ENCODE data around the gene DPF3. TPM values are rescaled to one million over a fixed set of nuclear protein-coding genes. Genes with fewer than 3 reads are reported as not detected.

DPF3 gene
- total RNA-seq, 4 donors from 2014 or later = under 0.01 to 2.7 (median 0.61) TPM; not detected in 1

DNA sequence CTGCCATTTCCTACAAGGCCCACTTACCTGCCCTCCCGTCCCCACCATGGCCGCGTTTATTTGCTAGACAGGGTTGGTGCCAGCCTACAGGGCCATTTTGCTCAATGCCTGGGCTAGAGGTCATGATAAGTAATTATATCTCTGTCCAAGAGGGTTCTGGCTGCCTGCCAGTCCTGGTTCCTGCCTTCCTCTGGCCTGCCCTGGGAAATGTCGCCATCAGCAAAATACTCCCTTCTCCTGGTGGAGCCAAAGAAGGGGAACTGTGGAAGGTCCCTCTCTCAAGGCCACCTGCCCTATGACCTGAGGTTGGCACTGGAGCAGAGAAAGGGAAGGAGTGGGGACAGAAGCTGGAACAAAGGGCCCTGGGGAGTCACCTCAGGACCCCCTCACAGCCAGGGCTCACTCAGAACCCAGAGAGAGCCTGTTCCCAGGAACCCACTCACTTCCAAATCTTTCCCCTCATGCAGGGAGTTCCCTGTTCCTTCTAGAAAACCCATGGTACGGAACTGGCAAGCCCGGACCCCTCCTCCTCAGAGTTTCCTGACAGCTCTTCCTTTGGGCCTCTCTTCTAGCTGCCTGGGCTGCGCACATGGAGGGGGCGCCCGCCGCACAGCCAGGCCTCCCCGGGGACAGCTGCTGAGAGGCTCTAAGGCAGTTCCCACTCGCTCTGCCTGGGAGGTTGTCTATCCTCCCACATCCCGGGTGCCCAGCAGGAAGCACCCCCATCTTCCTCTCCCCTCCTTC, 280.5 kb downstream of the DPF3 start:
- no peaks in the 10 kb centered on the region for H3K36me3 ChIP-seq
- WGBS, 2 donors = 74 to 80% methylated on average over 8 to 10 of the region's 13 CpGs
- H3K27me3 ChIP-seq = no peaks in the 10 kb centered on the region
- DNase-seq = no peak
- intact Hi-C loops (cut with DNase I) = no loop called here
- no peaks in the 10 kb centered on the region for H3K9me3 ChIP-seq
- TF ChIP-seq, protein P1, sequence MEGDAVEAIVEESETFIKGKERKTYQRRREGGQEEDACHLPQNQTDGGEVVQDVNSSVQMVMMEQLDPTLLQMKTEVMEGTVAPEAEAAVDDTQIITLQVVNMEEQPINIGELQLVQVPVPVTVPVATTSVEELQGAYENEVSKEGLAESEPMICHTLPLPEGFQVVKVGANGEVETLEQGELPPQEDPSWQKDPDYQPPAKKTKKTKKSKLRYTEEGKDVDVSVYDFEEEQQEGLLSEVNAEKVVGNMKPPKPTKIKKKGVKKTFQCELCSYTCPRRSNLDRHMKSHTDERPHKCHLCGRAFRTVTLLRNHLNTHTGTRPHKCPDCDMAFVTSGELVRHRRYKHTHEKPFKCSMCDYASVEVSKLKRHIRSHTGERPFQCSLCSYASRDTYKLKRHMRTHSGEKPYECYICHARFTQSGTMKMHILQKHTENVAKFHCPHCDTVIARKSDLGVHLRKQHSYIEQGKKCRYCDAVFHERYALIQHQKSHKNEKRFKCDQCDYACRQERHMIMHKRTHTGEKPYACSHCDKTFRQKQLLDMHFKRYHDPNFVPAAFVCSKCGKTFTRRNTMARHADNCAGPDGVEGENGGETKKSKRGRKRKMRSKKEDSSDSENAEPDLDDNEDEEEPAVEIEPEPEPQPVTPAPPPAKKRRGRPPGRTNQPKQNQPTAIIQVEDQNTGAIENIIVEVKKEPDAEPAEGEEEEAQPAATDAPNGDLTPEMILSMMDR (IDR thresholded peaks at IDR 0.05) = no peak
- TF ChIP-seq POLR2A (IDR thresholded peaks at IDR 0.05) = no peak
- H3K4me1 ChIP-seq = peaks cover 15 to 48% (median 23%) of the 10 kb centered on the region in 3 donors
- no peak overlapping the region for H3K27ac ChIP-seq
- no peak overlapping the region for H3K4me3 ChIP-seq

DNA sequence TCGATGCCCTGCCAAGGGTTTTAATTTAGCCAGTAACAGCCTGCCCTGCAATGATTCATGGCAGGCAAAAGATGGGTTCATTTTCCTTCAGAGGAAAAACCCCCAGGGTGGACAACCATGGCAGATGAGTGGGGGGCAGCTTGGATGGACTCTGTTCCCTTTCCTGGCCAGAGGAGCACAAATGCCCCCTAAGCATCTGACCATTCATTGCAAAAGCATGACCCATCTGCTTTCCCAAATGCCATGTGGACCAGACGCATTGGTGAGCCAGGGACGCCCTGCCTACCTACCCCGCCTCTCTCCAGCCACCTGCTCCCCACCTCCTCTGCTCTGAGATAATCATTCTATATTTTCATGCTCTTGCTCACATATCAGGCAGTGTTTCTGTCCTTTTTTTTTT, 281.9 kb downstream of the DPF3 start:
- intact Hi-C loops (cut with DNase I) = no loop called here
- Histone ChIP-seq H3K36me3 (no peaks in the 10 kb centered on the region), H3K9me3 (no peaks in the 10 kb centered on the region), H3K4me3 (no peak overlapping the region), H3K4me1 (peaks cover 8 to 34% (median 16%) of the 10 kb centered on the region in 3 donors), H3K27ac (no peak overlapping the region), H3K27me3 (no peaks in the 10 kb centered on the region)
- TF ChIP-seq, protein P1 (IDR thresholded peaks at IDR 0.05) = no peak
- no peak for TF ChIP-seq POLR2A (IDR thresholded peaks at IDR 0.05)
- no peak for DNase-seq
- WGBS, 2 donors = 76 to 77% methylated on average over 4 of the region's 4 CpGs

DNA sequence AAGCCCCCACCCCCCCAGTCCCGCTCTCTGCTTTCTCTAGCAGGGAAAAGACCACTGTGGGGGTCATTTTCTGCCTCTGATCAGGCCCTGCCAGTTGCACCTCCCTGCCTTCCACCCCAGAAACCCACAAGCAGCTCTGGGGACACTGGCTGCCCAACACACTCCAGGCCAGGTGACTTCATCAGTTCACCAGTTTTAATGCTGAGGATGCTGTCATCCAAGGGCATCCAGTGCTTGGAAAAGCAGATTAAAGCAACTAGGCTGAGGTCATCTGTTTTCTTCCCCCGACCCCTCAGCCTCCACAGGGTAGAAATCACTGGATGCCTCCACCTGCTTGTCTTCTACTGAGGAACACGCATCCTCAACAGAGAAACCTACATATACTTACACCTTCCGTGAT, 282.4 kb downstream of the DPF3 start:
- H3K4me3 ChIP-seq = no peak overlapping the region
- intact Hi-C loops (cut with DNase I) = no loop called here
- TF ChIP-seq, protein P1 (IDR thresholded peaks at IDR 0.05) = no peak
- TF ChIP-seq POLR2A (IDR thresholded peaks at IDR 0.05) = no peak
- no peaks in the 10 kb centered on the region for H3K9me3 ChIP-seq
- no peak for DNase-seq
- H3K4me1 ChIP-seq = peaks cover 8 to 29% (median 16%) of the 10 kb centered on the region in 3 donors
- H3K27ac ChIP-seq = no peak overlapping the region
- no peaks in the 10 kb centered on the region for H3K27me3 ChIP-seq
- 63 to 93% methylated on average over 3 of the region's 4 CpGs for WGBS, 2 donors
- H3K36me3 ChIP-seq = no peaks in the 10 kb centered on the region

DNA sequence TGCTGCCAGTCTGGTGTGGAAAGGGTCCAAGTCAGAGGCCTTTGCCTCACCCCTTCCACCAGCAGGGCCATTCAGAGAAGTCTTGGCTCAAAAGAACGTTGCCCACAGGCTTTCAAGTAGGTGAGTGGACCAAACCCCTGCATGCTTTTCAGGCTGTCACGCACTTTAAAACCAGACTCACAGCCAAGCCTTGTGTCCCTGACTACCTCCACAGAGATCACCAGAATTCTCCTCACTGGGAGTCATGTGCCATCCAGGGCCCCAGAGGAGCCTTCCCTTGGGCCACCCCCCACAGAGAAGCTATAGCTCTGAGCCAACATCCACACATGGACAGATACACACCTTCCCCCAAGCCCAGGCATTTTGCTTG, 283.1 kb downstream of the DPF3 start:
- Histone ChIP-seq H3K9me3 (no peaks in the 10 kb centered on the region), H3K27ac (no peak overlapping the region), H3K36me3 (no peaks in the 10 kb centered on the region), H3K4me3 (no peak overlapping the region), H3K4me1 (peaks cover 8 to 22% (median 12%) of the 10 kb centered on the region in 3 donors), H3K27me3 (no peaks in the 10 kb centered on the region)
- no peak for TF ChIP-seq POLR2A (IDR thresholded peaks at IDR 0.05)
- TF ChIP-seq, protein P1 (IDR thresholded peaks at IDR 0.05) = no peak
- intact Hi-C loops (cut with DNase I) = no loop called here
- WGBS, 2 donors = no CpG with 5 or more reads among the region's 2 CpGs
- no peak for DNase-seq

DNA sequence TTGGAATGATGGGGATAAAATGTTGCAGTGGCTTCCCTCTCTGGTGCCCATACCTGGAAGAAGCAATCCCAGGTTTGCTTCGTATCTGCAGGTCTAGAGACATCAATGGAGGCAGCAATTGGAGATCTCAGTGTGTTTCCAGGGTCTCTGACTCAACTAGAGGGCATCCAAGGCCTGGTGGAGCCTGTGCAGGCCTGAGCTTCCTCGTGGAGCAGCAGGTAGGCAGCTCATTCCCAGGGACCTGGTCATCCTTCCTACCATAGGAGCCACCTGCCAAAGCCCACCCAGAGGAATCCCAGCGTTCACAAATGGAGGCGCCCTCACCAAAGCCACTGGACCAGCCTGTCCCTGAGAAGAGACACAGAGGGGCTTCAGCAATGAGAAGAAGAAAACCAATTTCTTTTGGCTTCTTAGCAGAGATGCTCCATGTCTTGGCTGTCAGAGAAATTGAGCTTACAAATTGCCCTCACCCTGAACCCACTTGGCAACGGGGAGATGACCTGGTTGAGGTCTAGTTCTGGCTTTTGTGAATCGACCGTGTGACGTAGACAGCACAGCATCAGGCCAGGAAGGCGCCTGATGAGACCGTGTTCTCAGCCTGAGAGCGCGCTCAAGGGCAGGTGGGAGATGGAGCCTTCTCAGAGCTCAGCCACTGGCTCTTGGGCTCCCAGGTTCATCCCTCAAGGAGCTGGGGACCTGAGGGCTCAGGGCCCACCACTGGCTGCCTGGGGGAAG, 283.6 kb downstream of the DPF3 start:
- WGBS, 2 donors = 64 to 76% methylated on average over 1 to 3 of the region's 12 CpGs
- Histone ChIP-seq H3K4me1 (peaks cover 4 to 16% (median 6%) of the 10 kb centered on the region in 3 donors), H3K9me3 (no peaks in the 10 kb centered on the region), H3K27me3 (no peaks in the 10 kb centered on the region), H3K36me3 (no peaks in the 10 kb centered on the region), H3K4me3 (no peak overlapping the region), H3K27ac (no peak overlapping the region)
- TF ChIP-seq, protein P1 (IDR thresholded peaks at IDR 0.05) = no peak
- no peak for TF ChIP-seq POLR2A (IDR thresholded peaks at IDR 0.05)
- no peak for DNase-seq
- intact Hi-C loops (cut with DNase I) = no loop called here

Measured in esophagus squamous epithelium (tissue), 5 donors.